Body of pancreas (tissue), 4 donors: ENCODE measurements around the gene PKP1. TPM values are rescaled to one million over a fixed set of nuclear protein-coding genes. Genes with fewer than 3 reads are reported as not detected.

Experiments
- ATAC-seq: fragments of 150-250 bp; one replicate; pipeline ENCODE4 v1.9.1; 2016
- DNase-seq, 4 donors: peaks; one replicate each; pipeline ENCODE4 v3.0.0-alpha.2; 2019
- H3K27ac ChIP-seq, 4 donors: fragments of 200-600 bp; sonication (generic); 1 replicate in 3 of 4; 2 replicates in 1 of 4; pipeline versions ENCODE4 v1.5.1 to v1.6.1; 2016 to 2019; ENCODE audit warnings: mild to moderate bottlenecking in 1 of 4, mixed read lengths in 1 of 4, moderate library complexity in 1 of 4
- H3K27me3 ChIP-seq, 2 donors: fragments of 200-600 bp; sonication (generic); one replicate each; pipeline ENCODE4 v1.6.0; 2016; ENCODE audit warnings: mild to moderate bottlenecking in 1 of 2
- H3K36me3 ChIP-seq, 2 donors: fragments of 200-600 bp; sonication (generic); replicated peaks in 1 of 2; 2 replicates each; pipeline ENCODE4 v1.5.1; 2016; ENCODE audit warnings: low read depth in 2 of 2; ENCODE audit not compliant: insufficient read depth in 1 of 2
- H3K4me1 ChIP-seq: fragments of 200-600 bp; sonication (generic); one replicate; pipeline ENCODE4 v1.6.0; 2016
- H3K4me3 ChIP-seq, 2 donors: fragments of 200-600 bp; sonication (generic); 1 replicate in 1 of 2; 2 replicates in 1 of 2; pipeline ENCODE4 v1.5.1; 2016 to 2019
- H3K9me3 ChIP-seq, 3 donors: fragments of 200-600 bp; sonication (generic); 1 replicate in 2 of 3; 2 replicates in 1 of 3; pipeline ENCODE4 v1.5.1; 2016
- CTCF ChIP-seq, 7 experiments: fragments of 450-650 bp in 4 of 7; fragments of 200-600 bp in 3 of 7; sonication (generic) in 3 of 7; IDR thresholded peaks; one replicate each; pipeline ENCODE4 v1.5.1; 2016 to 2019; ENCODE audit warnings: antibody characterized with exemption in 7 of 7
- POLR2A ChIP-seq, 3 donors: fragments of 450-650 bp; IDR thresholded peaks; one replicate each; pipeline ENCODE4 v1.6.1; 2016; ENCODE audit warnings: antibody characterized with exemption in 3 of 3, mild to moderate bottlenecking in 2 of 3
- WGBS, 2 donors: methylation state at CpG; one replicate each; pipeline ENCODE4 v1.1.5; 2017; 5-methylcytosine and 5-hydroxymethylcytosine counted together
- intact Hi-C: fragments of 100-400 bp; cut with DNase I; formaldehyde crosslinking; loops from one replicate; pipeline ENCODE4 v1.15.1; 2023
- total RNA-seq, 2 donors: library from RNA; depleted of rRNA; stranded (reverse); fragments of >200 nt; gene quantifications; one replicate each; pipeline ENCODE4 v1.1.0, GENCODE V29; 2016

PKP1 gene
- total RNA-seq, 2 donors from 2014 or later, result 0.33 TPM; not detected in 1

GRCh38 chr1:201269900-201270410, 13.4 kb upstream of the PKP1 start:
- intact Hi-C loops, result no loop called here
- Histone ChIP-seq H3K27ac (no peak overlapping the region), H3K27me3 (no peaks in the 10 kb centered on the region), H3K9me3 (no peaks in the 10 kb centered on the region), H3K4me1 (no peaks in the 10 kb centered on the region), H3K4me3 (no peak overlapping the region), H3K36me3 (no peaks in the 10 kb centered on the region)
- ATAC-seq (no peak), DNase-seq (no peak)
- 59 to 75% methylated on average over 6 of the region's 6 CpGs for WGBS, 2 donors
- TF ChIP-seq CTCF (IDR thresholded peaks at IDR 0.05) (no peak), POLR2A (IDR thresholded peaks at IDR 0.05) (no peak)

- WGBS, 2 donors, result 70 to 75% methylated on average over 6 of the region's 6 CpGs
- DNase-seq, result no peak
- TF ChIP-seq POLR2A (IDR thresholded peaks at IDR 0.05), result no peak
- no peak for TF ChIP-seq CTCF (IDR thresholded peaks at IDR 0.05)
- no peaks in the 10 kb centered on the region for H3K36me3 ChIP-seq
- no peak for ATAC-seq
- no peaks in the 10 kb centered on the region for H3K27me3 ChIP-seq
- no peaks in the 10 kb centered on the region for H3K4me1 ChIP-seq
- no peaks in the 10 kb centered on the region for H3K9me3 ChIP-seq
- intact Hi-C loops, result no loop called here
- H3K4me3 ChIP-seq, result no peak overlapping the region
- H3K27ac ChIP-seq, result no peak overlapping the region
Observed at GRCh38 chr1:201270616-201271390, 12.5 kb upstream of the PKP1 start.

GRCh38 chr1:201272799-201273198, 10.5 kb upstream of the PKP1 start:
- ATAC-seq (no peak), DNase-seq (no peak)
- intact Hi-C loops, result no loop called here
- no peak overlapping the region for H3K4me3 ChIP-seq
- WGBS, 2 donors, result 75 to 81% methylated on average over 10 of the region's 10 CpGs
- no peaks in the 10 kb centered on the region for H3K9me3 ChIP-seq
- no peaks in the 10 kb centered on the region for H3K4me1 ChIP-seq
- no peaks in the 10 kb centered on the region for H3K27me3 ChIP-seq
- H3K27ac ChIP-seq, result no peak overlapping the region
- TF ChIP-seq CTCF (IDR thresholded peaks at IDR 0.05) (no peak), POLR2A (IDR thresholded peaks at IDR 0.05) (no peak)
- H3K36me3 ChIP-seq, result no peaks in the 10 kb centered on the region

GRCh38 chr1:201274616-201275252, 8.6 kb upstream of the PKP1 start:
- Histone ChIP-seq H3K27me3 (no peaks in the 10 kb centered on the region), H3K9me3 (no peaks in the 10 kb centered on the region), H3K4me1 (no peaks in the 10 kb centered on the region), H3K36me3 (no peaks in the 10 kb centered on the region), H3K27ac (no peak overlapping the region), H3K4me3 (no peak overlapping the region)
- DNase-seq, result no peak
- no peak for TF ChIP-seq POLR2A (IDR thresholded peaks at IDR 0.05)
- no peak for TF ChIP-seq CTCF (IDR thresholded peaks at IDR 0.05)
- no peak for ATAC-seq
- intact Hi-C loops, result no loop called here
- 88 to 91% methylated on average over 12 of the region's 12 CpGs for WGBS, 2 donors
